OCI-LY1 (cell line): ENCODE results near the gene BICD2.

ENCODE experiments used
- H2AFZ ChIP-seq: fragments of 200-600 bp; sonication (generic), shearing (Covaris generic); 2 replicates; pipeline ENCODE4 v1.6.0; 2014; ENCODE audit warnings: antibody characterized with exemption, mild to moderate bottlenecking, low read length
- H3F3A ChIP-seq: fragments of 200-600 bp; sonication (generic), shearing (Covaris generic); 2 replicates; pipeline ENCODE4 v1.6.0; 2014; ENCODE audit warnings: mild to moderate bottlenecking, antibody characterized with exemption, low read length, moderate library complexity; ENCODE audit not compliant: insufficient read depth
- H3K27ac ChIP-seq: fragments of 200-600 bp; sonication (generic); 2 replicates; pipeline ENCODE4 v1.5.1; 2014; ENCODE audit warnings: low read length, mixed run types, mild to moderate bottlenecking, low read depth; ENCODE audit not compliant: poor library complexity, severe bottlenecking
- H3K27me3 ChIP-seq: fragments of 200-600 bp; sonication (generic); 2 replicates; pipeline ENCODE4 v1.6.0; 2014; ENCODE audit warnings: antibody characterized with exemption, mild to moderate bottlenecking, low read length, moderate library complexity; ENCODE audit not compliant: insufficient read depth
- H3K36me3 ChIP-seq: fragments of 200-600 bp; sonication (generic); 2 replicates; pipeline ENCODE4 v1.6.1; 2014; ENCODE audit warnings: mild to moderate bottlenecking, antibody characterized with exemption, low read length, moderate library complexity, mixed read lengths; ENCODE audit not compliant: insufficient read depth
- H3K4me1 ChIP-seq: fragments of 200-600 bp; sonication (generic); 2 replicates; pipeline ENCODE4 v1.5.1; 2014; ENCODE audit warnings: mild to moderate bottlenecking, low read length, moderate library complexity; ENCODE audit not compliant: insufficient read depth, severe bottlenecking
- H3K4me2 ChIP-seq: fragments of 200-600 bp; sonication (generic), shearing (Covaris generic); 2 replicates; pipeline ENCODE4 v1.6.1; 2014; ENCODE audit warnings: low read length
- H3K4me3 ChIP-seq: fragments of 200-600 bp; sonication (generic); 2 replicates; pipeline ENCODE4 v1.5.1; 2014; ENCODE audit warnings: low read length, low read depth, mild to moderate bottlenecking, mixed read lengths; ENCODE audit not compliant: poor library complexity, severe bottlenecking
- H3K79me2 ChIP-seq: fragments of 200-600 bp; shearing (Covaris generic); 2 replicates; pipeline ENCODE4 v1.6.1; 2016; ENCODE audit warnings: mixed run types, low read length, mixed read lengths; ENCODE audit not compliant: insufficient read depth
- H3K9ac ChIP-seq: fragments of 200-600 bp; sonication (generic), shearing (Covaris generic); 2 replicates; pipeline ENCODE4 v1.6.1; 2014; ENCODE audit warnings: mild to moderate bottlenecking, low read length, mixed read lengths
- H3K9me2 ChIP-seq: fragments of 200-600 bp; sonication (generic), shearing (Covaris generic); 2 replicates; pipeline ENCODE4 v1.6.1; 2014; ENCODE audit warnings: low read depth, mild to moderate bottlenecking, low read length, mixed read lengths
- H3K9me3 ChIP-seq: fragments of 200-600 bp; shearing (Covaris generic); 2 replicates; pipeline ENCODE4 v1.6.1; 2014; ENCODE audit warnings: low read length, mixed read lengths
- H4K20me1 ChIP-seq: fragments of 200-600 bp; sonication (generic), shearing (Covaris generic); 2 replicates; pipeline ENCODE4 v1.6.0; 2016; ENCODE audit warnings: mild to moderate bottlenecking, low read length; ENCODE audit not compliant: insufficient read depth
- CTCF ChIP-seq: fragments of 200-600 bp; sonication (generic), shearing (Covaris generic); IDR thresholded peaks from 2 replicates; pipeline ENCODE4 v1.5.1; 2017; ENCODE audit warnings: mild to moderate bottlenecking, antibody characterized with exemption, low read length, moderate library complexity, mixed read lengths
- EZH2 ChIP-seq: fragments of 200-600 bp; sonication (generic), shearing (Covaris generic); IDR thresholded peaks from 2 replicates; pipeline ENCODE4 v1.8.0; 2017; ENCODE audit warnings: borderline replicate concordance, mixed run types, mild to moderate bottlenecking, antibody characterized with exemption, low read length, moderate library complexity, mixed read lengths

The BICD2 gene

GRCh38 chr9:92740009-92740408 is 24.6 kb downstream of the BICD2 start:
- TF ChIP-seq EZH2, result no peak
- TF ChIP-seq CTCF, result no peak
- Histone ChIP-seq H3K9me3 (no peaks in the 10 kb centered on the region), H3K79me2 (peaks cover 84% of the 10 kb centered on the region), H2AFZ (no peak overlapping the region), H3F3A (no peaks in the 10 kb centered on the region), H3K4me1 (peaks cover 92% of the 10 kb centered on the region), H3K4me2 (peak overlapping the region; percentile 68), H3K27ac (peak overlapping the region; percentile 87), H3K4me3 (peak overlapping the region; percentile 12), H3K36me3 (no peaks in the 10 kb centered on the region), H3K9ac (peak overlapping the region; percentile 5; the same call in 1 of the 2 replicates), H3K9me2 (no peaks in the 10 kb centered on the region), H4K20me1 (no peaks in the 10 kb centered on the region), H3K27me3 (no peaks in the 10 kb centered on the region)

- TF ChIP-seq CTCF (no peak), EZH2 (no peak)
- Histone ChIP-seq H3K4me2 (peak overlapping the region; percentile 68), H3F3A (no peaks in the 10 kb centered on the region), H3K27ac (peak overlapping the region; percentile 87), H3K79me2 (peaks cover 79% of the 10 kb centered on the region), H3K36me3 (no peaks in the 10 kb centered on the region), H3K27me3 (no peaks in the 10 kb centered on the region), H3K9me3 (no peaks in the 10 kb centered on the region), H3K4me3 (no peak overlapping the region), H3K9me2 (no peaks in the 10 kb centered on the region), H2AFZ (no peak overlapping the region), H4K20me1 (no peaks in the 10 kb centered on the region), H3K4me1 (peaks cover 93% of the 10 kb centered on the region), H3K9ac (peak overlapping the region; percentile 5; the same call in 1 of the 2 replicates)
Observed at GRCh38 chr9:92739346-92739970, 25.2 kb downstream of the BICD2 start.

GRCh38 chr9:92738661-92739081 is 26.0 kb downstream of the BICD2 start:
- H3K79me2 ChIP-seq, result peaks cover 72% of the 10 kb centered on the region
- H3K27ac ChIP-seq, result peak overlapping the region; percentile 87
- no peak overlapping the region for H3K4me3 ChIP-seq
- H3K36me3 ChIP-seq, result no peaks in the 10 kb centered on the region
- no peaks in the 10 kb centered on the region for H3F3A ChIP-seq
- H3K9ac ChIP-seq, result no peak overlapping the region; the same call in 1 of the 2 replicates
- no peaks in the 10 kb centered on the region for H3K9me3 ChIP-seq
- H3K4me2 ChIP-seq, result no peak overlapping the region
- H2AFZ ChIP-seq, result no peak overlapping the region
- H3K4me1 ChIP-seq, result peaks cover 88% of the 10 kb centered on the region
- no peaks in the 10 kb centered on the region for H4K20me1 ChIP-seq
- TF ChIP-seq EZH2 (no peak), CTCF (no peak)
- no peaks in the 10 kb centered on the region for H3K27me3 ChIP-seq
- H3K9me2 ChIP-seq, result no peaks in the 10 kb centered on the region
